Choroid plexus epithelial cell (primary cell): ENCODE measurements around the gene STIM2.

Experiments used
- DNase-seq: peaks from one replicate; pipeline ENCODE4 v3.0.0-alpha.2; 2010; ENCODE audit warnings: low read depth
- H3K4me3 ChIP-seq: 2 replicates; pipeline ENCODE4 v1.5.1; 2011; ENCODE audit warnings: low read depth, mild to moderate bottlenecking, control low read depth, low read length, moderate library complexity
- CTCF ChIP-seq: conservative IDR thresholded peaks from 2 replicates; pipeline ENCODE4 v1.5.1; 2011; ENCODE audit warnings: low read depth, mild to moderate bottlenecking, control low read depth, inconsistent platforms, low read length, moderate library complexity

Gene STIM2

GRCh38 chr4:26995316-26995715, 134.7 kb downstream of the STIM2 start:
- TF ChIP-seq CTCF = no peak
- H3K4me3 ChIP-seq = no peak overlapping the region

GRCh38 chr4:26996745-26997144, 136.1 kb downstream of the STIM2 start:
- TF ChIP-seq CTCF = no peak
- no peak for DNase-seq
- no peak overlapping the region for H3K4me3 ChIP-seq

More at GRCh38 chr4:26995316-26995715, 134.7 kb downstream of the STIM2 start:
- DNase-seq = no peak

- H3K4me3 ChIP-seq = no peak overlapping the region
- TF ChIP-seq CTCF = no peak
Measured at GRCh38 chr4:26999689-27000088, 139.0 kb downstream of the STIM2 start.

GRCh38 chr4:27000122-27000521, 139.5 kb downstream of the STIM2 start:
- TF ChIP-seq CTCF = no peak
- no peak for DNase-seq
- no peak overlapping the region for H3K4me3 ChIP-seq

More at GRCh38 chr4:26999689-27000088, 139.0 kb downstream of the STIM2 start:
- DNase-seq = no peak

GRCh38 chr4:27000820-27001219, 140.2 kb downstream of the STIM2 start:
- H3K4me3 ChIP-seq = no peak overlapping the region
- peak; percentile 46 for TF ChIP-seq CTCF
- DNase-seq = no peak

GRCh38 chr4:27001398-27002164, 140.9 kb downstream of the STIM2 start:
- no peak for TF ChIP-seq CTCF
- no peak overlapping the region for H3K4me3 ChIP-seq
- no peak for DNase-seq

GRCh38 chr4:27003642-27004113, 143.0 kb downstream of the STIM2 start:
- H3K4me3 ChIP-seq = no peak overlapping the region
- DNase-seq = peak; percentile 74

More at GRCh38 chr4:27003642-27004113, 143.0 kb downstream of the STIM2 start:
- TF ChIP-seq CTCF = peak; percentile 49
